GM21367 (cell line): ENCODE data around the gene TFF1.

ENCODE experiments used
- ATAC-seq: cut with Tn5 transposase; IDR thresholded peaks from one replicate; pipeline ENCODE4 v1.9.1; 2021; ENCODE audit not compliant: unreplicated experiment

Gene TFF1

DNA sequence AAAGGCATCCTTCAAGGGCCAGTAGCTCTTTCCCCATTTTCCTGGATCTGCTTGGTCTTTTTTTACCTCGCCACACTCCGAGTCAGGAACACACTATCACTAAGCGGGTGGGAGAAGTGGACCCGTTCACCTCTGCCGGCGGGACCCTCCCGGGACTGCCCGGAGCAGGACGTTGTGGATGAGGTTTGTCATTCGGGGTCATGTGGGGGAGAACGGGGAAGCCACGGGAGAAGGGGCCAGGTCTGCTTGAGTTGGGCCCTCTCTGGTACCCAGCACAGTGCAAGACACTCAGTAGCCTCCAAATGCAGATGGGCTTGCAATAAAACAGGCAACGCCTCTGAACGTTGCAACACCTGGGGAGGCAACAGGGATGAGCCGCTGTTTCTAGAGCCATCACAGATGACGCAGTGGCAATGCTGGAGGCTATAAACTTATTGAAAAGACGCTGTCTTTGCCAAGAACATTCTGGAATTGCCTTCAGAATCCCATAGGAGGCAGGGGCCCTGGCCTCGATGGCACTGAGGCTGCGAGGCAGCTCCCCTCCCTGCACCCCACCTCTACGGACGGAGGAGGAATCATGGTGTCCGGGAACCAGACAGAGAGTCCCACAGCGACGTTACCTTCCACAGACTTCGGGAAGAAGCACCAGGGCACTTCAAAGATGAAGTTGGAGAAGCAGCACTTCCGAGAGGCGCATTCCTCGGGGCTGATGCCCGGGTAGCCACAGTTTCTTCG, 19.3 kb downstream of the TFF1 start:
- ATAC-seq, result no peak

DNA sequence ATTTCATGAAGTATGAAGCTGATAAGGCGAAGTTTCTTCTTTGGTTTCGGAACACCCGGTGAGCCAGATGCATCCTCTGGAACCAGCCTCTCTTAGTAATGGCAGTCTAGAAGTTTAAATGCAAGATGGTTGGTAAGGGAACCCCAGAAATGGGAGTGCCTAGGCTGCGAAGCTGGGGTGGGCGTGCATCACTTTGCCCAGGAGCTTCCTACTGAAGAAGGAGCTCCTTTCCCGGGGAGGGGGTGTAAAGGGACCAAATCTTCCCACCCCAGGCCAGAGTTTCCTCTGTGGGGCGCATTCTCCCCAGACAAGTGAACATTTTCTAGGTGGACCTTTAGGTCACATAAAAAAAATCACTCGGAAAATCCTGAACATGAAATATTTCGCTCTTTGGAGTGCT, 19.9 kb downstream of the TFF1 start:
- no peak for ATAC-seq

GRCh38 chr21:42344631-42345030, 21.7 kb downstream of the TFF1 start:
- no peak for ATAC-seq

- no peak for ATAC-seq
Measured at GRCh38 chr21:42343963-42344510, 22.3 kb downstream of the TFF1 start.

DNA sequence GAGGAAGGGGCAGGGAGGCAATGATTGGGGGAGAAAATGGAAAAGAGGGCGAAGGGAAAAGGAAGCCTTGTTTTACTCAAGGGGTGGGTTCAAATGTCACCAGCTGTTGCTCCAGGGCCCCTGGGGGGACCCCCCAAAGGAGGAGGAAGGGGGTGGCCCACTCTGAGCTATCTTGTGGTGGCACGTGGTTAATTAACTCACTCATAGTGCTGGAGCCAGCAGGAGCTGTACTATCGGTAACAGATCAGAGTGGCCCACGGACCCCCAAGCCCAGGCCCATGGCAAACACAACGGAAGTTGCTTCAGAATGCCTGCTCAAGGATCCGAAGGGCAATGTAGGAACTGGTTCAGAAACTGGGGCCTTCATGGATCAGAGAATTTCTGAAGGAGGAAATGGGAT, 22.8 kb downstream of the TFF1 start:
- ATAC-seq, result no peak

- ATAC-seq, result no peak
Measured at GRCh38 chr21:42343101-42343500, 23.2 kb downstream of the TFF1 start.

DNA sequence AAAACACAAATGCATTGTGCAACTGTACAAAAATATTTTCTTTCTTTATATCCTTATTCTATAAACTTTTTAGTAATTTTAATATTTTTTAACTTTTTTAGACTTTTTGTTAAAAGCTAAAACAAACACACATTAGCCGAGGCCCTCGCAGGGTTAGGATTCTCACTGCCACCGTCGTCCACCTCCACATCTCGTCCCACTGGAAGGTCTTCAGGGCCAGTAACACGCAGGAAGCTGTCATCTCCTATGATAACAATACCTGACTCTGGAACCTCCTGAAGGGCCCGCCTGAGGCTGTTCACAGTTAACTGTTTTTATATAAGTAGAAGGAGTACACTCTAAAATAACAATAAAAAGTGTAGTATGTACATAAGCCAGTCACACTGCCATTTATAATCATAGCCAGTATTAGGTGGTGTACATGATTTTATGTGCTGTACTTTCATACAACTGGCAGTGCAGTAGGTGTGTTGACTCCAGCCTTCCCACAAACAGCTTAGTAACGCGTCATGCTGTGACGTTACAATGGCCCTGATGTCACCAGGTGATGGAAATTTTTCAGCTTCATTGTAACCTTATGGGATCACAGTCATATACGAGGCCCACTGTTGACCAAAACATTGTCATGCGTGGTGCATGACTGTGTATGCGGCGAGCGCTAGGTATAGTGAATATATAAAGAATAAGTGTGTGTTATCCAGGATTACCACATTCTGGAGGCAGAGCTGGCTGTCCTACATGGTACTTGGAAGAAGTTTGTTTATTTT, 24.4 kb downstream of the TFF1 start:
- no peak for ATAC-seq

DNA sequence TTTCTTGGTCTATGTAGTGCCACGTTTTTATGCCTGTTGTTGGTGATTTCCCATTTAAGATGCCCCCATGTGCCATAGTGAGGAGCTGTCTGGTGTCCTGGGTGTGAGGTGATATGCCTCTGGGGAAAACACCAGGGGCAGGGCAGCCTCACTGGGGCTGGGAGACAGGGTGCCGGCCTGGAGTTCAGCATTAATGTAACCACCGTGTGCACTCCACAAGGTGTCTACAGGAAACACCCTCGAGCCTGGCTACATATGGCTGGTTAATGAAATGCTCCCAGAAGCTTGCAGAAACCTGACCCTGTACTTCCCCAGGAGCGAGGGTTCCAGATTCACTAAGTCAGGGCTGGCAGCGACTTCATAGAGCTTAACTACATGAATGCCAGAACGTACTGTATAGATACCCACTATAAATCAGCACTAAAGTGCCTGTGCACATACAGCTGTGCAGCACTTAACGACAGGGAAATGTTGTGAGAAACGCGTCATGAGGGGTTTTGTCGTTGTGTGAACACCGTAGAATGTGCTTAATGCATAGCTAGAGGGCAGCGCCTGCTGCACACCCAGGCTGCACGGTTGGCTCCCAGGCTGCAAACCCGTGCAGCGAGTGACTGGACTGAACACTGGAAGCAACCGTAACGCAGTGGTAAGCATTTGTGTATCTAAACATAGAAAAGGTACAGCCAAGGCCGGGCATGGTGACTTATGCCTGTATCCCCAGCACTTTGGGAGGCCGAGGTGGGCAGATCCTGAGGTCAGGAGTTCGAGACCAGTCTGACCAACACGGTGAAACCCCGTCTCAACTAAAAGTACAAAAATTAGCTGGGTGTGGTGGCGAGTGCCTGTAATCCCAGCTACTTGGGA, 25.9 kb downstream of the TFF1 start:
- ATAC-seq, result no peak

DNA sequence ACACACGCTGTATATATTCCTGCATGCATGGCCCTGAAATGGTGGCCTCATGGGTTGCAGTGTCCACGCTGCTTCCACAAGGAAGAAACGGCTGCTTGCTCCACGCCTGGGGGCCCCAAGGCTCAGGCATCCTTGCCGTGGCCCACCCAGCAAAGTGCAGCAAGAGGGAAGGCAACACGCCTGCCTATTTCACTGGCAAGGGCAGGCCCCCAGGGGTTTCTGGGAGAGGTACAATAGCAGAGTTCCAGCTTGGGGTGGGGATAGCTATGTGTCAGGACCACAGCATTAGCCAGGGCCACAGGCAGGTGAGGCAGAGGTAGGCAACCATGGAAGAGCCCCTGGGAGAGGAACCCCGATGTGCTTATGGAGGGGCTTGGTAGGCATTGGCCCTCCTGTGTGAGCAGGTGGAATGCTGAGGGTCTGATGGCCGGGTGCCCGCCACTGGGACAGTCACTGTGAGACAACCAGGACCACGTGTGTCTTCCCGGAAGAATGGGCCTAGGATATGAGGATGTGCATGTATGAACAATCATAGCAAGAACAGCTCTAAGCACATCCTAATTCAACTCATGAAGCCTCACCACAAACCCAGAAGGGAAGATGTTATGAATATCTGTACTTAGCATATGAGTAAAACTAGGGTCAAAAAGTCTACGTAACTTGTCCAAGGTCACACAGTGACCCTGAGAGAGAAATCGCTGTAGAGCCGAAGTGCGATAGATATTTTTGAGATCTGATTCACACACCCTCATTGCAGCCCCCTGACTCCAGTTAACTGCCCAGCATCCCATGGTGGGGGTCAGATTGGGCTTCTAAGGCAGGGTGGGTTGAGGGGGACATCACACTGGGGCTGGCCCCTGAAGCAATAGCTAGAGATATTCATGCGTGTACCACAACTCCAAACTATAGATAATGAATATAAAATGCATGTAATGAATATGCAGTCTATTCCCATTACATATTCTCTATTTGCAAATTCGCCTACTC, 27.3 kb downstream of the TFF1 start:
- ATAC-seq, result no peak

GRCh38 chr21:42337830-42338728, 28.3 kb downstream of the TFF1 start:
- no peak for ATAC-seq

DNA sequence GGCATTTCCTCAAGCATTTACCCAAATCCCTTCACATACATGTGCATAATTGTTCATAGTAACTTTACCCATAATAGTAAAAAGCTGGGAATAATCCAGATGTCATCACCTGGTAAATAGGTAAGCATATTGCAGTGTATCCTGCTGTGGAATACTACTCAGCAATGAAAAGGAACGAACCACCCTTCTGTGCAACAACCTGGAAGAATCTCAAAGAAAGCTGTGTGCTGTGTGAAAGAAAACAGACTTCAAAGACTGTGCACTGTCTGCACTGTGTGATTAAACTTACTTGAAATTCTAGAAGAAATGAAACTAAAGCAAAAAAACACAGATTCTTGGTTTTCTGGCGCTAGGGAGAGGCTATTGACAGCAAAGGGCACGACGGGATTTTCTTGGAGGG, 29.1 kb downstream of the TFF1 start:
- no peak for ATAC-seq

DNA sequence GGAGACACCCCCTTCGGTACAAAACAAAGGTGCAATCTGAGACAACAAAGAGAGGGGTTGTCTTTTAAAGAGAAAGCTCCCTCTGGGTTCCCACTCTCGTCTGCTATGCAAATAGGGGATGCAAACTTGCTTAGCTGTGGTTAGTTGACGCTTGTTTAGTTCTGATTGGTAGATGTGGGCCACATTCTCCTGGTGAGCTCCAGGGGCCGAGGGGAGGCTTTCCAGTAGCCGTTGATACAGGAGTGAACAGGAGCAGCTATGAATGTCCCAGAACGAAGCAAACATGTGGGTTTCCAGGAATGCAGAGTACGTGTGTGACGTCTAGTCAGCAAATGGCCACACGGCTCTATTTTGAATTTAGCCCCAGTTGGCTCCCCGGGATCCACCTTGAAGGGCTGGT, 30.3 kb downstream of the TFF1 start:
- ATAC-seq, result no peak

GRCh38 chr21:42332557-42333317, 33.6 kb downstream of the TFF1 start:
- no peak for ATAC-seq

- no peak for ATAC-seq
Measured at GRCh38 chr21:42331660-42332059, 34.7 kb downstream of the TFF1 start.

- ATAC-seq, result no peak
Measured at GRCh38 chr21:42330380-42331371, 35.7 kb downstream of the TFF1 start.

DNA sequence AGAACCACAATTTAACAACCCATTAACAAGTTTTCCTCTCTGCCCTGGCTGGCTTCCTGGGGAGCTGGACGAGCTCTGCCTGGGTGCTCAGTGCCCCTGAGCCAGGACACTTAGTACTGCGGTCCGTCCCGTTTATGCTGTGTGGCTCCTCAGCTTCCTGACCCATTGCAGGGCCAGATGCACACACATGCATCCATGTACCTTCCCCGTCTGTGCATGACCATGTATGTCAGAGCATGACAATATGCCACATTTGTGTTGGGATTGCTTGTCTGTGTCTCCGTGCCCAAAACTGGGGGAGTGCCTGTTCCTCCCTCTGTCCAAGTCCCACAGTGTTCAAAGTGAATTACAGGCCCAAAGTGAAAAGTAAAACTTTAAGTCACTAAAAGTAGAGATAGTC, 41.4 kb downstream of the TFF1 start:
- ATAC-seq, result no peak

DNA sequence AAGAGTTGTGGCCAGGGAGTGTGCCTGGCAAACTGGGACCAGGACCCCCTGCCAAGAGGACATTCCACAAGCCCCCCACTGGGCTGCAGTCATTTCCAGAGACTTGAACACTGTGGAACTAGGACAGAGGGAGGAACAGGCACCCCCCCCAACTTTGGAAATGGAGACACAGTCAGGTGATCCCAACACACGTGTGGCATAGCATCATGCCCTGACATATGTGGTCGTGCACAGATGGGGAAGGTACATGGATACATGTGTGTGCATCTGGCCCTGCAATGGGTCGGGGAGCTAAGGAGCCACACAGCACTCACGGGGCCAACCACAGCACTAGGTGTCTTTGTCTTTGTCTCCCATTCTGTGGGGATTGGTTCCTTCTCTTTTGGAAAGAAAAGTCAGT, 44.5 kb downstream of the TFF1 start:
- ATAC-seq, result no peak
